H54 (cell line): ENCODE measurements around the gene MYO1B.

ENCODE experiments used
- DNase-seq: peaks from one replicate; pipeline ENCODE4 v3.0.0; 2011; ENCODE audit warnings: low spot score, mixed read lengths; ENCODE audit not compliant: insufficient read length
- FAIRE-seq: peaks from 3 replicates; lab custom pipeline; 2011; peaks lifted over from hg19 to GRCh38; lab: Jason Lieb, UNC
- POLR2A ChIP-seq: IDR thresholded peaks from 2 replicates; pipeline ENCODE4 v1.6.1; 2011; ENCODE audit warnings: low read depth, mild to moderate bottlenecking, low read length

MYO1B gene

GRCh38 chr2:191365089-191365488, 119.9 kb downstream of the MYO1B start:
- no peak for TF ChIP-seq POLR2A
- FAIRE-seq: no peak
- DNase-seq: no peak

DNA sequence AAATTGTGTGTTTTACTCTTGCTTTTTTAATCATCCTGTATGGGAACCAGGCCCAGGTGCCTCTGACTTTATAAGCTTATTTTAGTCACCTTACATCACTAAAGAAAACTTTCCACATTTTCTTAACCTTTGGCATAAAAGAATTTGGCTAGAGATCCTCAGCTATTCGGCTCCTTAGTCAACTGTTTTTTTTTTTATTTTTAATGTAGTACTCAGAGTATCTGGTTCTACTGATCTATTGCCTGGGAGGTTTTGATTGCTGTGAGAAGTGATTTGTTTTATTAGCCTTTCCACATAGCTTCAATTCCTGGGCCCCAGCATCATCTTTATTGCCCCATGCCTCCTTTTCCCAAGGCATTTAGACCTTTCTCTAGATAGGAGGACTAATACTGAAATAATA, 121.0 kb downstream of the MYO1B start:
- FAIRE-seq (no peak), DNase-seq (no peak)
- no peak for TF ChIP-seq POLR2A

- FAIRE-seq (no peak), DNase-seq (no peak)
- no peak for TF ChIP-seq POLR2A
Observed at GRCh38 chr2:191369034-191369433, 123.8 kb downstream of the MYO1B start.

GRCh38 chr2:191374366-191374765, 129.2 kb downstream of the MYO1B start:
- DNase-seq (no peak), FAIRE-seq (no peak)
- no peak for TF ChIP-seq POLR2A

GRCh38 chr2:191374939-191375338, 129.7 kb downstream of the MYO1B start:
- DNase-seq (no peak), FAIRE-seq (no peak)

DNA sequence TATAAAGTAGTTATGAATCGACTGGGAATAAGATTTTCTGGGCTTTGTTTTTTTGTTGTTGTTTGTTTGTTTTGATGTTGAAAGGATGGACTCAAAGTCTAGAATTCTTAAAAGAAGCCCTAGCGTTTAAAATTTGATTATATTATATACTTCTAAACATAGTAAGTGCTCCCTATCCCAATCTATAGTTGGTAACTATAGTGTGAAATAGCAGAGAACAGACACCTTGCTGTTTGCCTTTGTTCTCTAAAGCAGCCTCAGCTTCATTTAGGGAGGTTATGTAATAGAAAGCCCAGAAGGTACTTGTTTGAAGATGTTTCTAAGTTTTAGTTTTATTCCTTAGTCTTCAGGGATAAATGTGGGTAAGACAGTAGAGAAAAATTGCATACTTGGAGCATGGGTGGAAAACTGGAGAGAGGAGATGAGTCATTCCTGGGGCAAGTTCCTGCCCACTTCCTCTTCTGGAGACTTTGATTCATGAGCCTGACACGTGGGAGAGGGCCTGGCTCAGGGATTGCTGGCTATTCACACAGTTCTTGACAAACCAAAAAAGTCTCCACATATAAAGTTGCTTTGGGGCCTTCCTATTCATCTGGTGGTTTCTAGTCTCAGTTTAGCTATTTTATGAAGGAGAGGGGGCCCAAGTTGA, 131.9 kb downstream of the MYO1B start:
- peak; percentile 99 for FAIRE-seq
- TF ChIP-seq POLR2A: no peak
- peak; percentile 49 for DNase-seq

More at GRCh38 chr2:191374939-191375338, 129.7 kb downstream of the MYO1B start:
- TF ChIP-seq POLR2A: no peak

- FAIRE-seq (no peak), DNase-seq (no peak)
- TF ChIP-seq POLR2A: no peak
Observed at GRCh38 chr2:191379375-191379774, 134.2 kb downstream of the MYO1B start.

DNA sequence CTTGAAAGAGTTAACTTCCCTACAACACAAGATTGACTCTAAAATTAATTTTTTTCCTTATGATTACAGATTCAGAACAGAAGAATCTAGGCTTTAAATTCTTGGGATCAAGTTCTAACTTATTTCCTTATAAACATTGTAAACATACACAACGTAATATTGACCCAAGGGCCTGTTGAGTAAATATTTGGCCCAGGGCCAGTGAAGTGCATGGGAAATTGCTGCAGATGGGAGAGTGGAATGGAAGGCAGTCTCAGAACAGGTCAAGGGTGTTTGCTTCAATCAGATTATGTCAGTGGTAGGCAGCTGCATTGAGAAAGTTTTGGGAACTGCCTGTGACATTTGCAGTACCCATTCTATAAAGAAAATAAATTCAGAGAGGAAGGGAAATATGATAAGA, 137.6 kb downstream of the MYO1B start:
- FAIRE-seq (no peak), DNase-seq (no peak)
- TF ChIP-seq POLR2A: no peak

DNA sequence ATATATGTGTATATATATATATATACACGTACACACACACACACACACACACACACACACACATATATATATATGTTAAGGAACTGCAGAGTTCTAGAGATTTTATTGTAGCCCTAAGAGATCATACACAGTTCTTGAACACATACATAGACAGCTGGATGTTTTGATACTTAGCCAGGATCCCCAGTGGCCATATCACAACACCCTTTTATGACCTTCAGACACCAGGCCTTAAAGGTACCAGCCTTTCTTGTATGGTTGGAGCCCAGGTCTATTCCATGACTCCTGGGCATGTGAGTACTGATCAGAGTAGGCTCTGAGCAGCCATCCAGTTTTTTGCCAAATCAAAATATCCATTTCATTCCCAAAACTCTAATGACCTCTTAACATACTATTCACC, 138.3 kb downstream of the MYO1B start:
- FAIRE-seq (no peak), DNase-seq (no peak)
- no peak for TF ChIP-seq POLR2A

DNA sequence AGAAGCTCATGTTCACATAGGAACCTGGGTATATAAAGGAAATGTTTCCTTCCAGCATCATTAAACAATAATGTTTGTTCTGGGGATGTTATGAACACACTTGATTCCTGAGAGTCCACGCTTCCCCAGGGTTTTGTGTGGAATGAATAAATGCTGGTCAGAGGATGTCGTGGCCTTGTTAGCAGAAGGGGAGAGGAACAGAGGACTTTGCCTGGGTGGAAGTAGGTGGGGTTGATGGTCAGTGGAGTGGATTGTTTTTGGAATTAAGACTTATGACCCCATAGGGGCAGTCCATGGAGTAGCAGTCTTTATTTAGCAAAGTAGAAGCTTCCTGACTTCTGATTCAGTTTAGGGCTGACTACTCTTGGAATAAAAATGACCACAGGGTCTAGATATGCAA, 139.6 kb downstream of the MYO1B start:
- FAIRE-seq (no peak), DNase-seq (no peak)
- TF ChIP-seq POLR2A: no peak

DNA sequence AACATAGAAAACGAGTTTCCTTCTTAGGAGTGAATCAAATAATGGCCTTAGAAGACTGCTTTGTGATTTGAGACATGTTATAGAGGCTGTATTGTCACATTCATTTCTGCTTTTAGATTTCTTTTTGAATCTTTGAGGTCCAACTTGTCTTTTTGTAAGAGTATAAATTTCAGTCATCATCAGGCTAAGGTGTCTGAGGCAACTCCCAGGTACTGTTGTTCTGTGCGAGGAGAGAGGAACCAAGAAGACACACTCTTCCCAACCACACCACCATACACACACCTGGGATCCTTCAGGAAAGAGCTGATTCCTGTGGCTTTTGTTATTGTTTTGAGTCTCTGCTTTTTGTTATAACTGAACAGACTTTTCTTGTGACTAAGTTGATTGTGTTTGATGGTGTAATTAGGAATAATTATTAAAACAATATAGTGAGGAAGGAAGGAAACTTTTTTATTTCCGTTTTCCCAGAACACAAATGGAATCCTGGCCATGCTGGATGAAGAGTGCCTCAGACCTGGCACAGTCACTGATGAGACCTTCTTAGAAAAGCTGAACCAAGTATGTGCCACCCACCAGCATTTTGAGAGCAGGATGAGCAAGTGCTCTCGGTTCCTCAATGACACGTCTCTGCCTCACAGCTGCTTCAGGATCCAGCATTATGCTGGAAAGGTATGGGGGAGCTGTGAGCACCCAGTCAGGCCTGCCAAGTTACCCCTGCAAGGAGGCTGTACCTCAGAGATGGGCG, 140.4 kb downstream of the MYO1B start:
- no peak for DNase-seq
- no peak for FAIRE-seq
- no peak for TF ChIP-seq POLR2A

DNA sequence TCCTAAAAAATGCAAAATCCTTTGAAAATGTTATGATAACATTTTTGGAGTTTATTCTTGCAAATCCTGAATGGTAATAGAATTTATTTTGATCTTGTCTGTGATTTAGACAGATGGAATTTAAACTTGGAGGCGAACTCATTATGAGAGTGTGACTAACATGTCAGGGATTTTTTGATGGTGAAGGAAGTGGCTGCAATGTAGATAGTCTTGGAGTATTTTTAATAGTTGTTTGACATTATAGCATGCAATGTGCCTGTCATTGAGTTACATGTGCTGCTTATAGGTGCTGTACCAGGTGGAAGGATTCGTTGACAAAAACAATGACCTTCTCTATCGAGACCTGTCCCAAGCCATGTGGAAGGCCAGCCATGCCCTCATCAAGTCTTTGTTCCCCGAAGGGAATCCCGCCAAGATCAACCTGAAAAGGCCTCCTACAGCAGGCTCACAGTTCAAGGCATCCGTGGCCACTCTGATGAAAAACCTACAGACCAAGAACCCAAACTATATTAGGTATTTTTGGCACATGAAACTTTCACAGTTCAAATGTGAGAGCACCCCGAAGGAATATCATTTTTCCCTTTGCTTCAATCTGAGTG, 141.8 kb downstream of the MYO1B start:
- no peak for TF ChIP-seq POLR2A
- peak; percentile 42 for DNase-seq
- peak; percentile 90 for FAIRE-seq

DNA sequence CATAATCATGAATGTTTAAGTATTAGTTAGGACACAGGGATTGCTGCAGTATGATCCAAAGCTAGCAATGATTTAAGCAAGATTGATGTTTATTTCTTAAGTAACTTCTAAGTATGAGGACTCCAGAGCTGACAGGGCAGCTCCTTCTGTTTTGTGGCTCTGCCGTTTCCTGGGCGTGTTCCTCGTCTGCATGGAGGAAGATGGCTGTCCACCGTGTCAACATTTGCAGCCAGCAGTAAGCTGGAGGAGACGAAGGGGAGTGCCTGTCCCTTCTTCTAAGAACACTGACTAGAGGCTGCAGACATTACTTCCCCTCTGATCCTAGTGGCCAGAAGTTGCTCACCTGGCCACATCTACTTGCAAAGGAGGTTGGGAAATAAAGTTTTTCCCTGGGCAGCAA, 144.1 kb downstream of the MYO1B start:
- FAIRE-seq (no peak), DNase-seq (no peak)
- no peak for TF ChIP-seq POLR2A

GRCh38 chr2:191391171-191391570, 146.0 kb downstream of the MYO1B start:
- TF ChIP-seq POLR2A: no peak

DNA sequence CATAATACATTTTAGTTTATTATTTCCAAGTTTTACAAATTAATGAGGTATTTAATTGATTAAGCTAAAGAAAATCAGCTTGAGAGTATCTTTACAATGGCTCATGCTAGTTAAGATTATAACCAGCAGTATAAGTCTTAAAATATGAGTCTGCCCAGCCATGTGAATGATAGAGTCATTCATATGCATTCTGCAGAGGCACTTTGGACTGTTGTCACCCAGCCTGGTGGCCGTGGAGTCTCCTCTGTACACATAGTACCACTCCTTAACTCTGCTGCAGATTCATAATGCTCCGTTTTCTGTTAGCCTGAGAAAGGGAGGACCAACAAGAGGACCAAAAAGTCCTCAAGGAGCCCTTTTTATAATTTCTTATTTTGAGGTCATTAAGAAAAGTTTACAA, 148.8 kb downstream of the MYO1B start:
- DNase-seq (no peak), FAIRE-seq (no peak)
- TF ChIP-seq POLR2A: no peak

More at GRCh38 chr2:191391171-191391570, 146.0 kb downstream of the MYO1B start:
- FAIRE-seq: no peak
- DNase-seq: no peak
